Colonic mucosa (tissue), 4 donors: ENCODE data around the gene DHRS3. TPM values are rescaled to one million over a fixed set of nuclear protein-coding genes. Genes with fewer than 3 reads are reported as not detected.

ENCODE experiments used
- DNase-seq: peaks from one replicate; pipeline ENCODE4 v3.0.0-alpha.2; 2020
- H3K27ac ChIP-seq: fragments of 200-600 bp; one replicate; pipeline ENCODE4 v1.8.0; 2021
- H3K27me3 ChIP-seq: fragments of 200-600 bp; one replicate; pipeline ENCODE4 v1.8.0; 2021
- H3K36me3 ChIP-seq: fragments of 200-600 bp; one replicate; pipeline ENCODE4 v1.8.0; 2021
- H3K4me1 ChIP-seq: fragments of 200-600 bp; one replicate; pipeline ENCODE4 v1.8.0; 2021; ENCODE audit warnings: mild to moderate bottlenecking
- H3K4me3 ChIP-seq: fragments of 200-600 bp; one replicate; pipeline ENCODE4 v1.8.0; 2021
- H3K9ac ChIP-seq, 2 donors: one replicate each; pipeline ENCODE4 v1.7.0; 2013; ENCODE audit warnings: control low read depth in 2 of 2, low read depth in 2 of 2, low read length in 2 of 2
- H3K9me3 ChIP-seq: fragments of 200-600 bp; one replicate; pipeline ENCODE4 v1.8.0; 2021
- CTCF ChIP-seq: fragments of 200-600 bp; IDR thresholded peaks from one replicate; pipeline ENCODE4 v1.8.0; 2022; ENCODE audit warnings: antibody characterized with exemption, mild to moderate bottlenecking
- intact Hi-C: fragments of 100-400 bp; cut with DNase I; formaldehyde crosslinking; loops from one replicate; pipeline ENCODE4 v1.14.1; 2022
- total RNA-seq, 2 donors: library from RNA; stranded (reverse); fragmentation: NEBNext Ultra II Directional in 1 of 2; extraction: Animal tissue kit (Norgen Biotek cat#: 25700) in 1 of 2; gene quantifications; one replicate each; pipeline ENCODE4 v1.2.1, GENCODE V29; 2021
- donor health status: healthy.
- donor health status: DM: no; HTN: no; CAD: no.
- donor health status: DM: no; HTN: no; CAD: no.

The DHRS3 gene
- total RNA-seq, 2 donors from 2014 or later, result 69.6 to 120 TPM

DNA sequence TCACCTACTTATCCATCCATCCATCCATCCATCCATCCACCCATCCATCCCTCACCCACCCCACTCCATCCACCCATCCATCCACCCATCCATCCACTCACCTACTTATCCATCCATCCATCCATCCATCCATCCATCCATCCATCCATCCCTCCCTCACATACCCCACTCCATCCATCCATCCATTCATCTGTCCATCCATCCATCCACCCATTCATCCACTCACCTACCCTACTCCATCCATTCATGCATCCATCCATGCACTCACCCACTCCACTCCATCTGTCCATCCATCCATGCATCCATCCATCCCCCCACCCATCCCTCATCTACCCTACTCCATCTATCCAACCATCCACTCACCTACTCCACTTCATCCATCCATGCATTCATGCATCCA is 34.5 kb downstream of the DHRS3 start:
- H3K9me3 ChIP-seq, result no peaks in the 10 kb centered on the region
- H3K36me3 ChIP-seq, result peaks cover 5% of the 10 kb centered on the region

GRCh38 chr1:12582649-12583048 is 35.4 kb downstream of the DHRS3 start:
- H3K9ac ChIP-seq, result no peak overlapping the region
- H3K36me3 ChIP-seq, result peaks cover 5% of the 10 kb centered on the region
- no peak overlapping the region for H3K27ac ChIP-seq
- no peak for TF ChIP-seq CTCF
- H3K9me3 ChIP-seq, result no peaks in the 10 kb centered on the region
- H3K4me3 ChIP-seq, result no peak overlapping the region
- H3K4me1 ChIP-seq, result no peaks in the 10 kb centered on the region
- intact Hi-C loops, result no loop called here
- no peaks in the 10 kb centered on the region for H3K27me3 ChIP-seq
- no peak for DNase-seq

More for the DNA sequence above, 34.5 kb downstream of the DHRS3 start:
- Histone ChIP-seq H3K9ac (no peak overlapping the region), H3K27ac (no peak overlapping the region), H3K27me3 (no peaks in the 10 kb centered on the region), H3K4me3 (no peak overlapping the region), H3K4me1 (no peaks in the 10 kb centered on the region)
- TF ChIP-seq CTCF, result no peak
- intact Hi-C loops, result no loop called here
- no peak for DNase-seq

DNA sequence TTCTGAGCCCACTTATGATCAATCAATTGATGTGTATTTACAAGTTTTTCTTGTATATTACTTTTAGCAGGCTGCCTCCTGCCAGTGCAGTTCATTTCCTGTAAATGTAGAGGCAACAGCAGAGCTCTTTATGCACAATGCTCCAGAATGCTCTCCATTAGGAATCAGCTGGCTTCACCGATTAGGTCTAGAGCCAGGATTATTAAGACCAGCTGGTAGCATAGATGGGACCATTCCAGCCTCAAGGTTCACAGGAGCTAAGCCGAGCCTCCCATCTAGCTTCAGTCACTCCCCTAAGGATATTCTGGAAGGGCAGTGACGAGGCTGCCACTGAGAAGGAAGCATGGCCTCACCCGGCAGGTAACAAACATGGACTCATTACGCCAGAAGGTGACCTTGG is 36.8 kb downstream of the DHRS3 start:
- DNase-seq, result no peak
- peaks cover 5% of the 10 kb centered on the region for H3K36me3 ChIP-seq
- no peak overlapping the region for H3K9ac ChIP-seq
- no peak for TF ChIP-seq CTCF
- H3K27me3 ChIP-seq, result no peaks in the 10 kb centered on the region
- no peaks in the 10 kb centered on the region for H3K4me1 ChIP-seq
- H3K4me3 ChIP-seq, result no peak overlapping the region
- H3K9me3 ChIP-seq, result no peaks in the 10 kb centered on the region
- H3K27ac ChIP-seq, result no peak overlapping the region
- intact Hi-C loops, result no loop called here

GRCh38 chr1:12580054-12580887 is 37.7 kb downstream of the DHRS3 start:
- H3K9ac ChIP-seq, result no peak overlapping the region
- no peak overlapping the region for H3K4me3 ChIP-seq
- no peaks in the 10 kb centered on the region for H3K4me1 ChIP-seq
- H3K9me3 ChIP-seq, result no peaks in the 10 kb centered on the region
- DNase-seq, result no peak
- no peak overlapping the region for H3K27ac ChIP-seq
- H3K27me3 ChIP-seq, result no peaks in the 10 kb centered on the region
- peaks cover 5% of the 10 kb centered on the region for H3K36me3 ChIP-seq
- no peak for TF ChIP-seq CTCF
- intact Hi-C loops, result no loop called here

- no peak for DNase-seq
- Histone ChIP-seq H3K9ac (no peak overlapping the region), H3K27ac (no peak overlapping the region), H3K27me3 (no peaks in the 10 kb centered on the region), H3K36me3 (peaks cover 5% of the 10 kb centered on the region), H3K4me3 (no peak overlapping the region), H3K9me3 (no peaks in the 10 kb centered on the region), H3K4me1 (no peaks in the 10 kb centered on the region)
- TF ChIP-seq CTCF, result no peak
- intact Hi-C loops, result no loop called here
Observed at GRCh38 chr1:12578860-12579422, 39.1 kb downstream of the DHRS3 start.
